Limb (tissue), 2 donors: ENCODE results near the gene KCNC1.
A peak's percentile ranks its signal among the peaks of the same experiment; 100 is the strongest.

Experiments
- DNase-seq, 2 donors: peaks; one replicate each; pipeline ENCODE4 v3.0.0-alpha.2; 2016; ENCODE audit errors: extremely low spot score in 2 of 2

KCNC1 gene

GRCh38 chr11:17734418-17734911 lies at the start of gene KCNC1:
Gene KCNC1, plus strand, starts transcription at chr11:17734781. Its CDS starts 1,222 bp downstream, at chr11:17736003.
- DNase-seq: peak; percentile 36 to 78

- peak in 1 of 2 donors; percentile 58 for DNase-seq
Observed at GRCh38 chr11:17686231-17686980, 48.2 kb upstream of the KCNC1 start.

- peak; percentile 59 to 73 for DNase-seq
Observed at GRCh38 chr11:17687946-17688670, 46.5 kb upstream of the KCNC1 start.

GRCh38 chr11:17691550-17691949 lies 43.0 kb upstream of the KCNC1 start:
- DNase-seq: no peak

- DNase-seq: no peak
Observed at GRCh38 chr11:17691976-17692375, 42.6 kb upstream of the KCNC1 start.

GRCh38 chr11:17692931-17693330 lies 41.6 kb upstream of the KCNC1 start:
- DNase-seq: no peak

GRCh38 chr11:17693531-17693930 lies 41.0 kb upstream of the KCNC1 start:
- DNase-seq: no peak

GRCh38 chr11:17694494-17695110 lies 40.0 kb upstream of the KCNC1 start:
- DNase-seq: no peak

- peak in 1 of 2 donors; percentile 48 for DNase-seq
Observed at GRCh38 chr11:17695454-17696441, 38.8 kb upstream of the KCNC1 start.

GRCh38 chr11:17696741-17697140 lies 37.8 kb upstream of the KCNC1 start:
- no peak for DNase-seq

- no peak for DNase-seq
Observed at GRCh38 chr11:17697175-17697949, 37.2 kb upstream of the KCNC1 start.

GRCh38 chr11:17699147-17700114 lies 35.1 kb upstream of the KCNC1 start:
- DNase-seq: peak; percentile 74 to 76

GRCh38 chr11:17700991-17701390 lies 33.6 kb upstream of the KCNC1 start:
- no peak for DNase-seq

- no peak for DNase-seq
Observed at GRCh38 chr11:17702876-17703275, 31.7 kb upstream of the KCNC1 start.

- DNase-seq: no peak
Observed at GRCh38 chr11:17703951-17704350, 30.6 kb upstream of the KCNC1 start.

GRCh38 chr11:17707830-17708229 lies 26.8 kb upstream of the KCNC1 start:
- DNase-seq: no peak

GRCh38 chr11:17711836-17712235 lies 22.7 kb upstream of the KCNC1 start:
- DNase-seq: no peak

- no peak for DNase-seq
Observed at GRCh38 chr11:17713851-17714250, 20.7 kb upstream of the KCNC1 start.

- peak in 1 of 2 donors; percentile 54 for DNase-seq
Observed at GRCh38 chr11:17714356-17714854, 20.2 kb upstream of the KCNC1 start.
